OCI-LY7 (cell line): ENCODE results near the gene COL4A2. TPM values are rescaled to one million over a fixed set of nuclear protein-coding genes. Genes with fewer than 3 reads are reported as not detected.

Experiments
- BruUV-seq: library from RNA; stranded (reverse); fragments of 400-500 nt; replicated peaks from 2 replicates; lab custom pipeline; 2021; lab: Mats Ljungman, UMichigan
- CTCF ChIA-PET: fragments of 300-600 bp; sonication (Branson Sonifier 250); formaldehyde crosslinking; loops from one replicate; lab custom pipeline; 2022; ENCODE audit warnings: antibody characterized with exemption; ENCODE audit not compliant: unreplicated experiment; lab: Charles Lee
- POLR2A ChIA-PET: fragments of 300-600 bp; sonication (Branson Sonifier 250); formaldehyde crosslinking; loops from one replicate; lab custom pipeline; 2022; ENCODE audit warnings: antibody characterized with exemption; lab: Charles Lee
- DNase-seq: peaks from one replicate; pipeline ENCODE4 v3.0.0-alpha.2; 2015; ENCODE audit warnings: low spot score
- H2AFZ ChIP-seq: fragments of 200-600 bp; sonication (generic), shearing (Covaris generic); 2 replicates; pipeline ENCODE4 v1.6.1; 2014; ENCODE audit warnings: mild to moderate bottlenecking, antibody characterized with exemption, low read length, moderate library complexity
- H3K27ac ChIP-seq: fragments of 200-600 bp; sonication (generic); 2 replicates; pipeline ENCODE4 v1.5.1; 2014; ENCODE audit warnings: mixed run types, low read depth, mild to moderate bottlenecking, moderate library complexity, low read length, inconsistent platforms; ENCODE audit not compliant: poor library complexity, severe bottlenecking
- H3K36me3 ChIP-seq: fragments of 200-600 bp; sonication (generic); 2 replicates; pipeline ENCODE4 v1.6.1; 2014; ENCODE audit warnings: mild to moderate bottlenecking, antibody characterized with exemption, low read length, moderate library complexity, mixed read lengths; ENCODE audit not compliant: insufficient read depth
- H3K4me1 ChIP-seq: fragments of 200-600 bp; sonication (generic); 2 replicates; pipeline ENCODE4 v1.5.1; 2014; ENCODE audit warnings: mild to moderate bottlenecking, low read length; ENCODE audit not compliant: insufficient read depth, poor library complexity, severe bottlenecking
- H3K4me2 ChIP-seq: fragments of 200-600 bp; sonication (generic); 2 replicates; pipeline ENCODE4 v1.6.1; 2014; ENCODE audit warnings: mild to moderate bottlenecking, low read length
- H3K4me3 ChIP-seq: fragments of 200-600 bp; sonication (generic); 2 replicates; pipeline ENCODE4 v1.5.1; 2014; ENCODE audit warnings: mild to moderate bottlenecking, low read depth, low read length; ENCODE audit not compliant: poor library complexity, severe bottlenecking
- H3K79me2 ChIP-seq: fragments of 200-600 bp; sonication (generic); 2 replicates; pipeline ENCODE4 v1.6.1; 2016; ENCODE audit warnings: low read depth, mild to moderate bottlenecking, low read length, moderate library complexity, mixed read lengths; ENCODE audit not compliant: insufficient read depth
- H3K9me2 ChIP-seq: fragments of 200-600 bp; sonication (generic); 2 replicates; pipeline ENCODE4 v1.6.1; 2016; ENCODE audit warnings: mild to moderate bottlenecking, low read length, mixed read lengths; ENCODE audit not compliant: insufficient read depth
- H3K9me3 ChIP-seq: fragments of 200-600 bp; sonication (generic); 2 replicates; pipeline ENCODE4 v1.6.1; 2014; ENCODE audit warnings: mild to moderate bottlenecking, mixed run types, low read length, mixed read lengths
- H4K20me1 ChIP-seq: fragments of 200-600 bp; sonication (generic); 2 replicates; pipeline ENCODE4 v1.6.1; 2014; ENCODE audit warnings: mild to moderate bottlenecking, antibody characterized with exemption, low read length, moderate library complexity, mixed read lengths; ENCODE audit not compliant: insufficient read depth
- EZH2phosphoT487 ChIP-seq: fragments of 200-600 bp; sonication (generic); IDR thresholded peaks from 2 replicates; pipeline ENCODE4 v1.6.1; 2018; ENCODE audit warnings: low read depth, borderline replicate concordance, mild to moderate bottlenecking, mixed run types, antibody characterized with exemption, low read length, moderate library complexity, mixed read lengths
- intact Hi-C: fragments of 100-400 bp; cut with micrococcal nuclease; formaldehyde crosslinking; loops from one replicate; pipeline ENCODE4 v1.10.0; 2022; ENCODE audit not compliant: unreplicated experiment
- total RNA-seq, 2 experiments: library from RNA; depleted of rRNA in 1 of 2; stranded (reverse); fragments of >200 nt in 1 of 2; shearing (Covaris generic) in 1 of 2; gene quantifications; 2 replicates each; pipeline ENCODE4 v1.2.3, GENCODE V29; 2014 to 2022
- TF ChIP-seq, protein P1 (sequence below): fragments of 200-600 bp; sonication (generic); conservative IDR thresholded peaks from 2 replicates; pipeline ENCODE4 v1.5.1; 2014; ENCODE audit warnings: mild to moderate bottlenecking, antibody characterized with exemption, low read length, moderate library complexity, mixed read lengths

The COL4A2 gene
- total RNA-seq, 2 experiments from 2014 or later = 0.34 TPM; not detected in 1

DNA sequence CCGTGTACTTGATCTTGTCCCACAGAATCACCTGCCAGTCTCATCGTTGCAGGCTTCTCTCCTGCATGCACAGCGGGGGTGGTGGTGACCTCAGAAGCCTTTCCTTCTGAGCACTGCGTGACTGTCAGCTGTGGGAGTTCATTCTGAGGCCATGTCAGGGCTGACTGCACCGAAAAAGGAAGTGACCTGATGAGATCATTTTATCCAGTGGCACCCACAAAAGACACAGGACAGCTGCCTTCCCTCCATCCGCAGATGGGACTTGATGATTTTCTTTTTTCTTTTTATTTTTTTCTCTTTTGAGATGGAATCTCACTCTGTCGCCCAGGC lies 164.7 kb downstream of the COL4A2 start:
- Histone ChIP-seq H3K4me3 (no peak overlapping the region), H3K79me2 (no peaks in the 10 kb centered on the region), H3K36me3 (no peaks in the 10 kb centered on the region), H3K9me3 (no peaks in the 10 kb centered on the region), H3K4me2 (peak overlapping the region; percentile 62), H3K9me2 (no peaks in the 10 kb centered on the region), H4K20me1 (no peaks in the 10 kb centered on the region), H2AFZ (no peak overlapping the region), H3K27ac (peak overlapping the region; percentile 39), H3K4me1 (peaks cover 44% of the 10 kb centered on the region)
- CTCF ChIA-PET = no interaction called here
- intact Hi-C loops = loop anchor here (5.0 kb wide), 2 partner anchors 146 to 241 kb away; partner anchors contain the start of genes ING1 and NAXD
- BruUV-seq = no TSS peak
- TF ChIP-seq, protein P1, sequence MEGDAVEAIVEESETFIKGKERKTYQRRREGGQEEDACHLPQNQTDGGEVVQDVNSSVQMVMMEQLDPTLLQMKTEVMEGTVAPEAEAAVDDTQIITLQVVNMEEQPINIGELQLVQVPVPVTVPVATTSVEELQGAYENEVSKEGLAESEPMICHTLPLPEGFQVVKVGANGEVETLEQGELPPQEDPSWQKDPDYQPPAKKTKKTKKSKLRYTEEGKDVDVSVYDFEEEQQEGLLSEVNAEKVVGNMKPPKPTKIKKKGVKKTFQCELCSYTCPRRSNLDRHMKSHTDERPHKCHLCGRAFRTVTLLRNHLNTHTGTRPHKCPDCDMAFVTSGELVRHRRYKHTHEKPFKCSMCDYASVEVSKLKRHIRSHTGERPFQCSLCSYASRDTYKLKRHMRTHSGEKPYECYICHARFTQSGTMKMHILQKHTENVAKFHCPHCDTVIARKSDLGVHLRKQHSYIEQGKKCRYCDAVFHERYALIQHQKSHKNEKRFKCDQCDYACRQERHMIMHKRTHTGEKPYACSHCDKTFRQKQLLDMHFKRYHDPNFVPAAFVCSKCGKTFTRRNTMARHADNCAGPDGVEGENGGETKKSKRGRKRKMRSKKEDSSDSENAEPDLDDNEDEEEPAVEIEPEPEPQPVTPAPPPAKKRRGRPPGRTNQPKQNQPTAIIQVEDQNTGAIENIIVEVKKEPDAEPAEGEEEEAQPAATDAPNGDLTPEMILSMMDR = no peak
- no peak for TF ChIP-seq EZH2phosphoT487
- peak; percentile 79 for DNase-seq
- POLR2A ChIA-PET = no interaction called here

DNA sequence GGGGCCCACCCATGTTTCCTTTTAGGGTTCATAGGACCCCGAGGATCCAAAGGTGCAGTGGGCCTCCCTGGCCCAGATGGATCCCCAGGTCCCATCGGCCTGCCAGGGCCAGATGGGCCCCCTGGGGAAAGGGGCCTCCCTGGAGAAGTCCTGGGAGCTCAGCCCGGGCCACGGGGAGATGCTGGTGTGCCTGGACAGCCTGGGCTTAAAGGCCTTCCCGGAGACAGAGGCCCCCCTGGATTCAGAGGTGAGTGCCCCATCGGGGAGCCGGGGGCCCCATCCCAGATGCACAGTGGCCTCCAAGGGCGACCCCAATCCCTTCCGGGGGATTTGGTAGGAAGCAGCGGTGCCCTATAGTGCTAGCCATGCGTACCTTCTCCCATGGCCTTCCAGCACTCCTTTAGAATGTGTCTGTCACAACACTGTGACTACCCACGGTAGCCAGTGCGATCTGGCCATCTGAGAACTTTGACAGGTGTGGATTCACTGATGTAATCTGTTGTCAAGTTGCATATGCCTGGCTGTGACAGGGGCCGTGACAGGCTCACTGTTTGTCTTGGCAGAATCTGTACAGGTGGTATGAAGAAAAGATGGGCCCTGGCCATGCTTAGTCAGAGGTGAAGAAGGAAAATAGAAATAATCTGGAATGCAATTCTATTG lies 165.9 kb downstream of the COL4A2 start:
- Histone ChIP-seq H3K27ac (no peak overlapping the region), H2AFZ (no peak overlapping the region), H3K9me2 (no peaks in the 10 kb centered on the region), H4K20me1 (no peaks in the 10 kb centered on the region), H3K4me1 (peaks cover 44% of the 10 kb centered on the region), H3K4me2 (no peak overlapping the region), H3K79me2 (no peaks in the 10 kb centered on the region), H3K9me3 (no peaks in the 10 kb centered on the region), H3K36me3 (no peaks in the 10 kb centered on the region), H3K4me3 (no peak overlapping the region)
- POLR2A ChIA-PET = no interaction called here
- CTCF ChIA-PET = no interaction called here
- peak; percentile 32 for DNase-seq
- intact Hi-C loops = loop anchor here (5.0 kb wide), 2 partner anchors 144 to 239 kb away; partner anchors contain the start of genes ING1 and NAXD
- no TSS peak for BruUV-seq
- TF ChIP-seq, protein P1 = no peak
- TF ChIP-seq EZH2phosphoT487 = no peak

DNA sequence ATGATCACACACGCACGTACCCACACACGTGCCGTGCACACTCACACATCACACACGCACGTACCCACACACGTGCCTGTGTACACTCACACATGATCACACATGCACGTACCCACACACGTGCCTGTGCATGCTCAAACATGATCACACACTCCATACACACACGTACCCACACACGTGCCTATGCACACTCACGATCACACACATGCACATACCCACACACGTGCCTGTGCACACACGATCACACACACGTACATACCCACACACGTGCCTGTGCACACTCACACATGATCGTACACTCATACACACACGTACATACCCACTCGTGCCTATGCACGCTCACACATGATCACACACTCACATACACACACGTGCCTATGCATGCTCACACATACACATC lies 167.6 kb downstream of the COL4A2 start:
- POLR2A ChIA-PET = no interaction called here
- Histone ChIP-seq H4K20me1 (no peaks in the 10 kb centered on the region), H3K79me2 (no peaks in the 10 kb centered on the region), H3K4me1 (peaks cover 44% of the 10 kb centered on the region), H3K9me3 (no peaks in the 10 kb centered on the region), H3K36me3 (no peaks in the 10 kb centered on the region), H3K4me3 (no peak overlapping the region), H3K9me2 (no peaks in the 10 kb centered on the region), H2AFZ (no peak overlapping the region), H3K27ac (no peak overlapping the region), H3K4me2 (no peak overlapping the region)
- intact Hi-C loops = loop anchor here (5.0 kb wide), 2 partner anchors 143 to 238 kb away; partner anchors contain the start of genes ING1 and NAXD
- BruUV-seq = no TSS peak
- DNase-seq = no peak
- CTCF ChIA-PET = no interaction called here
- TF ChIP-seq EZH2phosphoT487 = no peak
- TF ChIP-seq, protein P1 = no peak
